GM19328 (cell line): ENCODE data around the gene PRAC1.
"Not testable (repeated sequence)": the region's sequence is repeated elsewhere in the genome, so short reads cannot be mapped to it uniquely, and the experiment has no call there.

Experiments used
- ATAC-seq: cut with Tn5 transposase; IDR thresholded peaks from one replicate; pipeline ENCODE4 v1.9.1; 2021; ENCODE audit warnings: mild to moderate bottlenecking, moderate library complexity; ENCODE audit not compliant: unreplicated experiment

The PRAC1 gene

DNA sequence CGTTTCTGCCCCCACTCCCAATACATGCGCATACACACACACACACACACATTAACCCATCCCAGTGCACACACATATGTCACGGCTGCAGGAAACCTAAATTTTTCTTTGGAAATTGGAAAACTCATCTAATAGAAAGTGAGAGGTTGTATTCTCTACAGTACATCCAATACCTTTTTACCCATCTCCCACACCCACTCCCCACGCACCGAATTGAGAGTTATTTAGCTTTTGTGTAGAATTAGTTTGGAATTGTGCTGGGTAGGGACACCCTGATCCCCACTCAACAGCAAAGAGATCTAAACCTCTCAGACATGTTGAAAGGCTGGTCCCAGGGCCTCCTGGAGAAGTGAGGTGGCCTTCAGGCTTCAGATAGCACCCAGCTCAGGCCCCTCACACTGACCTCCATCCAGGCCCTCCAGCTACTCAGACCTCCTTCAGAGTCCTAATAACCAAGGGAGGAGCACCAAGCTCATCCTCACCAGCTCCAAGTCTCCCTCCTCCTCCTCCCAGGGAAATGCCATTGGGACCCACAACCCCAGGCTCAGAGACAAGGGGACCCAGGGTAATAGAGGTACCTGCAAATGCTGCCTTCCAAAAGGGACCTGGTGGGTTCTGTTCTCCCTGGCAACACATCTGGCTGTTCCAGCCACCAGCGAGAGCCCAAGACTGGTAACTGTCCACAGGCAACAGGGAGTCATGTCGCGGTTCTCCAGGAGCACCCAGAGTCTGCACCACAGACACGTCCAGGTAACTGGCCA is 5.3 kb upstream of the PRAC1 start:
- no peak for ATAC-seq

GRCh38 chr17:48726916-48727286 is 4.6 kb upstream of the PRAC1 start:
- ATAC-seq = no peak

DNA sequence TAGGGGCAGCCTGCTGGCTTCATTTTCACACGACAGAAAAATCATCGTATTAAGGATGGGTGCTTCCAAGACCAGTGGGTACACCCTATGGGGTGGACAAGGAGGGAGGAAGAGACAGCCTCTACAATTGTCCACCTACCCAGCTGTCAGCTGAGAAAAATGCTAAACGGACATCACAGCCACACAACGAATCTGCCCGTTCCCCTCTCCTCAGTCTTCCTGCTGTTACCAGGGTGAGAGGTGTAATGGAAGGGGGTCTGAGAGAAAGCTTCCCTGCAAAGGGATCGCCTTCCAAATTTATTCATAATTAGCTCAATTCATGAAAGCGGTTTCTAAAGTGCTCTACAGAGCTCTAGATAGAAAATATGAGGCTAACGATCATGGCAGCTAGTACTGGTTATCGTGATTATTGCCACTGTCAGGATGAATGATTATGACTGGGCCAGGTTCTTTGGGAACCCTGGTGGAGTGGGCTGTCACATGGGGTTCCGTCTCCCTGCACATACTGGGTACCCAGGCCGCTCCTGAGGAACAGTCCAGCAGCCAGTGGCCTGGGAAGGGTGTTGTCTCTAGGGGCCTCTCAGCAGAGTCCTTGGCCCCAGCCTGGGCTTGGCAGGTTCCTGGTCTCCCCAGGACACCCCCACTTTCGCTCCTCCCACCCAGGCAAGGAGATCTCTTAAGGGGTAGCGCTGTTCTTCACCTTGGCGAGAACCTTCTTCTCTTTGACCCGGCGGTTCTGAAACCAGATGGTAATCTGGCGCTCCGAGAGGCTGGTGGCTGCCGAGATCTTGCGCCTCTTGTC is 4.0 kb upstream of the PRAC1 start:
- no peak for ATAC-seq

GRCh38 chr17:48725288-48726064 is 3.2 kb upstream of the PRAC1 start:
- no peak for ATAC-seq

GRCh38 chr17:48725004-48725287 is 2.6 kb upstream of the PRAC1 start:
- ATAC-seq = no peak

- no peak for ATAC-seq
Measured at GRCh38 chr17:48724251-48725003, 2.1 kb upstream of the PRAC1 start.

GRCh38 chr17:48723423-48724250 is 1.3 kb upstream of the PRAC1 start:
- ATAC-seq = no peak

DNA sequence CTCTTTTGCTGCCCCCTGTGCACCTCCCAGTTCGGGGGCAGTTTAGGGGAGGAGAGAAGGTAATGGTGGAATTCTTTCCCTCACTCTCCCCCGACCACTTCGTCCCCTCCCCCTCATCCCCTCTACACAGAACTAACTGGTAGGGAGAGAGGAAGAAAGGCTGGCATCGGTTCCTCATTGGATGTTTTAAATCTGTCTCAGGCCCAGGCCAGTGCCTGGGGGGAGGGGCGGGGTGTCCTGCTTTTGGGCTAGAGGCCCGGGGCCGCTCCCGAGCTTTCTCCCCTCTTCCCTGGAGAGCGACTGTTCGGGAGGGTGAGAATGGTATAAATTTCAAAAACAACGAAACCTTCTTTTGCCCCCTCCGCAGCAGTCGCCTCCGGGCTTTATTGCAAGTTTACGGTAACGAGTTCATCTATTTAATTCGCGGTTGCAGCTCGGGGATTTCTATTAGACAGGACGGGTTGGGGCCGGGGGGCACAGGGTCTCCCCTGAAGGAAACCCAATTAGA is 651 bp upstream of the PRAC1 start, which contains the start of gene PRAC2:
Gene PRAC2, plus strand, starts transcription at position 271 of the 508 bp plus-strand sequence. CDS start 1,226 bp downstream, outside the sequence.
- no peak for ATAC-seq

GRCh38 chr17:48721009-48721402 is 1.3 kb downstream of the PRAC1 start:
- no peak for ATAC-seq

DNA sequence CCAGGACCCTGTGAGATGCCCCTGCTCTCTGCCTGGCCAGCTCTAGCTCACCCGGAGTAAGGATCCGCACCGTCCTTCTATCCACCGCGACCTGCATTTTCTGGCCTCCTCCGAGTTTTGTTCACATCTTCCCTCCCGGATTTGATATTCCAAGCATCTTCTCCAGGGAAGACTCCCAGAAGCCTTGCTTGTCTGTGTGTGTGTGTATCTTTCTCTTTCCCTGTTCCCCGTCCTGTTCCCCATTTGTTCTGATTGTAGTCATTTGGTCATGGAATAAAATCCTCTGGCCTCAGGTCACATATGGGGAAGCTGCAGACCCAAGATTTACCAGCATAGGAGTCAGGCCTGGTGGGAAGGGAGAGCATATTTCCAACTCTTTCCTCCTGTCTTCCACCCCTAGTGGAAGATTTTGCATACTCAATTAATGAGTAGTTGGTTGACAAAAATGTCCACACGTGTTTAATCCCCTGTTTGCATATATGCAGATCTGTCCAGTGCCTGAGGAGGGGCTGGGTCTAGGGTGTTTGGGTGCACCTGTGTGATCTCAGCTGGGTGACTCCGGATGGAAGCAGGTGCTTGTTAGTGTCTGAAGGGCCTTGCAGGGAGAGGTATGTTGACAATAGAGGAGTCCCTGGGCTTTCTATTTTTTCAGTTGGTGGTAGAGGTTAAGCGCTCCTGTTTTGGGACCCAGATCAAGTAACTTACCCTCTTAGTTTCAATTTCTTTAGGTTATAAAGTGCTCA is 1.9 kb downstream of the PRAC1 start:
- no peak for ATAC-seq

- no peak for ATAC-seq
Measured at GRCh38 chr17:48719642-48720265, 2.6 kb downstream of the PRAC1 start.

- ATAC-seq = no peak
Measured at GRCh38 chr17:48718761-48719641, 3.3 kb downstream of the PRAC1 start.

DNA sequence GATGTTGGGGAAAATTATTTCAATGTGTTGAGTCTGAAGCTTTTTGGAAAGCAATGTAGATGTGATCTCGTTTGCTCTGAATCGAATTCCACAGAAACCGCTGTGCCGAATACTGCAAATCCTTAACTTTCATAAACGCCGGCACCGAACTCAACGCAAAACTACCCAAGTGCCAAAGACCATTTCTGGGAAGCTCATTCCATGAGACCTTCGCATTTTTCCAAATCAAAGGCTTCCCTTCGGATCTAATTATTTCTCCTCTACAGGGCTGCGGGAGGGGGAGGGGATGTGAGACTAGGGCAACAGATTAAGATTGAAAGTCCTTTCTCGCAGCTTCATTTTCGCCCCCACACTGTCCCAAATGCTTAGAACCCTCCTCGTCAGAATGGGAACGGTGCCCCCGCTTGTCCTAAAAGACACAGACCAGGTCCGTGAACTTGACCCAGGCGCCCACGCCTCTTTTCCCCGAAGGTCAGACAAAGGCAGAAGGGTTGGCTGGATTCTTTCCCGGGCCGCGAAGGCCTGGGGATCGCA is 4.0 kb downstream of the PRAC1 start:
- ATAC-seq = no peak

- ATAC-seq = no peak
Measured at GRCh38 chr17:48717367-48718226, 4.7 kb downstream of the PRAC1 start.

DNA sequence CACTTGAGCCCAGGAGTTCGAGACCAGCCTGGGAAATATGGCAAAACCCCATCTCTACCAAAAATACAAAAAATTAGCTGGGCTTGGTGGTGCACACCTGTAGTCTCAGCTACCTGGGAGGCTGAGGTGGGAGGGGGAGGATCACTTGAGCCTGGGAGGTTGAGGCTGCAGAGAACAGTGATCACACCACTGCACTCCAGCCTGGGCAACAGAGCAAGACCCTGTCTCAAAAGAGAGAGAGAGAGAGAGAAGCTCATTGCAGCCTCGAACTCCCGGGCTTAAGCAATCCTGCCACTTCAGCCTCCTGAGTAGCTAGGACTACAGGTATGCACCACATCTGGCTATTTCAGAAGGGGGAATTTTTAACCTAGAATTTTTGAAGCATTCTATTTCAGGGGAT is 5.8 kb downstream of the PRAC1 start:
- ATAC-seq = not testable (repeated sequence)
